DOHH2 (cell line): ENCODE results near the gene MFF.

Source experiments
- CTCF ChIP-seq: fragments of 200-600 bp; sonication (generic); IDR thresholded peaks from one replicate; pipeline ENCODE4 v1.5.1; 2014; ENCODE audit warnings: antibody characterized with exemption, mild to moderate bottlenecking, low read depth, low read length; ENCODE audit not compliant: poor library complexity, severe bottlenecking
- EZH2phosphoT487 ChIP-seq: fragments of 200-600 bp; sonication (generic); IDR thresholded peaks from 2 replicates; pipeline ENCODE4 v1.6.1; 2017; ENCODE audit warnings: borderline replicate concordance, mild to moderate bottlenecking, antibody characterized with exemption, low read length, moderate library complexity, mixed read lengths

DNA sequence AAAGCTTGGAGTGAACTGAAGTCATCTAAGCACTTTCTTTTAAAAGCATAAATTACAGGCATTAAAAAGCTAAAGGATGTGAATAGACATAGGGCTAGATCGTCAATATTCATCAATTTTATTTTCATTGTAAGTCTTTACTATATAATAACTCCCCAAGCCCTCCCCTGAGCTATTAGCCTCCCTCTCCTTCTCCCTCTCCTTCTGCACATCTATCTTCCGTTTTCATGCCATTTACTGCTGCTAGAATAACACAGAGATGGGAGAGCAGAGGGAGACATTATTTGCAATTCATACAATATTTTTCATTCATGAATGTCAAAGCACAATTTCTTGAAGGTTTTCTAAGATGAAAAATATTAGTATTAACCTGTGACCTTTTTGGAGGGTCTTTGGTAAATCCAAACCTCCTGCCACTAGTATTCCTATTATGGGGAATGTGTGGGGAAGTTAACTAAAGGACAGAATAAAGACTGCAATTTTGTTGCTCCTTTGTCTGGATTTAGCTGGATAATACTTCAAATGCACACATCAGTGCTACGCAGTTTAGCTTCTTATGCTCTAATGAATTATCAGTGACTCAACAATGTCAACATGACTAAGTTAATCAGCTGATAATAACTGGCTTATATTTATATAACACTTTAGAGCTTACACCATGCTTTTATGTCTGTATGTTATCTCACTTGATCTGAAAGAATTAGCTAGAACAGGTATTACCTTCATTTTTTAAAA is 28.2 kb upstream of the MFF start:
- TF ChIP-seq EZH2phosphoT487 (no peak), CTCF (no peak)
